Measurements from ENCODE around the gene RAB11FIP4. TPM values are rescaled to one million over a fixed set of nuclear protein-coding genes. Genes with fewer than 3 reads are reported as not detected.

RAB11FIP4 gene
- total and polyA plus RNA-seq, 4 donors = 5.2 to 19.1 (median 12.8) TPM

DNA sequence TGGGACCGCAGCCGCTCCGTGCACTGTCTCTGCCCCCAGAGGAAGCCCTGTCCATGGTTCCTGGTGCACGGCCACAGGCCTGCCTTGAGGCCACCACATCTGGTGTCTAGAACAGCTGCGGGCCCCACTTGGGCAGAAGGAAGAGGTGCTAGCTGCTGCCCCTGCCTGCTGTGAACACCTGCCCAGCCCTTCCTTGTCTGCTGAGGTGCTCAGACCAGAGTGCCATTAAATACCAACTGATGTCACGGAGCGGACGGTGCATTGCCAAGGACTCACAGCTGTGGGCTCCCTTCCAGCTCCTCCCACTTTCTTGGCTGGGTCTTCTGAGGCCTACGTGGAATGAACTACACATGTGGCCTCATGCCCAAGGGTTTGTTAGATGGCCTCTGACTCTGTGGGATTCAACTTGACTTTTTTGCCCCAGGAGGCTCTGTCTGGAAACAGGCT lies 146.1 kb downstream of the RAB11FIP4 start:
- no peak overlapping the region for H3K4me3 ChIP-seq
- WGBS, 2 donors = 67 to 76% methylated on average over 9 of the region's 9 CpGs
- DNase-seq (peak in 2 of 3 donors; percentile 21 to 36), ATAC-seq (ENCODE audit: insufficient read depth, low FRiP score) (no peak)
- H3K36me3 ChIP-seq (ENCODE audit: control insufficient read depth in 4 of 4, insufficient read depth in 4 of 4, low read length in 4 of 4) = no peaks in the 10 kb centered on the region
- H3K9me3 ChIP-seq (ENCODE audit: control insufficient read depth in 4 of 4, insufficient read depth in 3 of 4, low read length in 3 of 4) = no peaks in the 10 kb centered on the region
- TF ChIP-seq, protein P1, sequence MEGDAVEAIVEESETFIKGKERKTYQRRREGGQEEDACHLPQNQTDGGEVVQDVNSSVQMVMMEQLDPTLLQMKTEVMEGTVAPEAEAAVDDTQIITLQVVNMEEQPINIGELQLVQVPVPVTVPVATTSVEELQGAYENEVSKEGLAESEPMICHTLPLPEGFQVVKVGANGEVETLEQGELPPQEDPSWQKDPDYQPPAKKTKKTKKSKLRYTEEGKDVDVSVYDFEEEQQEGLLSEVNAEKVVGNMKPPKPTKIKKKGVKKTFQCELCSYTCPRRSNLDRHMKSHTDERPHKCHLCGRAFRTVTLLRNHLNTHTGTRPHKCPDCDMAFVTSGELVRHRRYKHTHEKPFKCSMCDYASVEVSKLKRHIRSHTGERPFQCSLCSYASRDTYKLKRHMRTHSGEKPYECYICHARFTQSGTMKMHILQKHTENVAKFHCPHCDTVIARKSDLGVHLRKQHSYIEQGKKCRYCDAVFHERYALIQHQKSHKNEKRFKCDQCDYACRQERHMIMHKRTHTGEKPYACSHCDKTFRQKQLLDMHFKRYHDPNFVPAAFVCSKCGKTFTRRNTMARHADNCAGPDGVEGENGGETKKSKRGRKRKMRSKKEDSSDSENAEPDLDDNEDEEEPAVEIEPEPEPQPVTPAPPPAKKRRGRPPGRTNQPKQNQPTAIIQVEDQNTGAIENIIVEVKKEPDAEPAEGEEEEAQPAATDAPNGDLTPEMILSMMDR (IDR thresholded peaks at IDR 0.05; ENCODE audit: control extremely low read depth, extremely low read depth) = no peak
- H3K9ac ChIP-seq (ENCODE audit: insufficient read depth in 1 of 2, low read length in 2 of 2) = no peak overlapping the region
- no peak overlapping the region for H3K27ac ChIP-seq (ENCODE audit: low read depth in 1 of 2, low read length in 1 of 2)
- H3K4me1 ChIP-seq (ENCODE audit: control insufficient read depth in 5 of 5, insufficient read depth in 5 of 5, low read length in 5 of 5) = peaks cover 0 to 8% (median 0%) of the 10 kb centered on the region in 5 donors
- H3K27me3 ChIP-seq (ENCODE audit: control insufficient read depth in 3 of 3, insufficient read depth in 3 of 3, low read length in 2 of 3) = no peaks in the 10 kb centered on the region

DNA sequence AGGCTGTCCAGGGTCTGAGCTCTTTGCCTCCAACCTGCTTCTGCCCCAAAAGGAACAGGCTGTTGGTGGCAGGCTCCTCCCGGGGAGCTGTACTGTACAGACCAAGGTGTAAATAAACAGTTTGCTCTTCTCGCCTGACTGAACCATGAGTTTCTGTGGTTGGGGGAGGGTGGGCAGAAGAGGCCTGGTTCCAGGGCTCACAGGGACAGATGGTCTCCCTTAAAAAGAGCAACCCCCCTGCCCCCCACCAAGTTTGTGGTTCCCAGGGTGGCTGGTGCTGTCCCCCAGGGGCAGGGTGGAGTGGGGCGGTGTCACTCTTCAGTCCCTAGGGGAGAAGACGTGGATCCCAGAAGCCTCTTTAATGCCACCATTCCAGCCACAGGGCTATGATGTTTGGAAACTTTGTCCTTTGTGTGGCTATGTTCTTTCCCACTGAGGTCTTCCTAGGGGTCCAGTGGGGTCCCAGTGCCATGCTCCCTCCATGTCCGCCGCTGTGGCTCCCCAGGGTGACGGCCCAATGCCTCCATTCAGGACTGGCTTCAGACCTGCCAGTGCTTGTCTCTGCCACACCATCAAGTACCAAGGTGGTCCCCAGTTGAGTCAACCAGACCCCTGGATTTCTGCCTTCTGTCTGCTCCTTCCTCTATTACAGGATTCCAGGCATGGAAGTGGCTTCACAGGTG lies 146.7 kb downstream of the RAB11FIP4 start:
- Histone ChIP-seq H3K36me3 (ENCODE audit: control insufficient read depth in 4 of 4, insufficient read depth in 4 of 4, low read length in 4 of 4) (no peaks in the 10 kb centered on the region), H3K9ac (ENCODE audit: insufficient read depth in 1 of 2, low read length in 2 of 2) (no peak overlapping the region), H3K9me3 (ENCODE audit: control insufficient read depth in 4 of 4, insufficient read depth in 3 of 4, low read length in 3 of 4) (no peaks in the 10 kb centered on the region), H3K4me3 (no peak overlapping the region), H3K27me3 (ENCODE audit: control insufficient read depth in 3 of 3, insufficient read depth in 3 of 3, low read length in 2 of 3) (no peaks in the 10 kb centered on the region), H3K4me1 (ENCODE audit: control insufficient read depth in 5 of 5, insufficient read depth in 5 of 5, low read length in 5 of 5) (peaks cover 0 to 8% (median 0%) of the 10 kb centered on the region in 5 donors), H3K27ac (ENCODE audit: low read depth in 1 of 2, low read length in 1 of 2) (no peak overlapping the region)
- TF ChIP-seq, protein P1 (IDR thresholded peaks at IDR 0.05; ENCODE audit: control extremely low read depth, extremely low read depth) = no peak
- ATAC-seq (ENCODE audit: insufficient read depth, low FRiP score) (no peak), DNase-seq (no peak)
- 86 to 92% methylated on average over 7 of the region's 7 CpGs for WGBS, 2 donors

DNA sequence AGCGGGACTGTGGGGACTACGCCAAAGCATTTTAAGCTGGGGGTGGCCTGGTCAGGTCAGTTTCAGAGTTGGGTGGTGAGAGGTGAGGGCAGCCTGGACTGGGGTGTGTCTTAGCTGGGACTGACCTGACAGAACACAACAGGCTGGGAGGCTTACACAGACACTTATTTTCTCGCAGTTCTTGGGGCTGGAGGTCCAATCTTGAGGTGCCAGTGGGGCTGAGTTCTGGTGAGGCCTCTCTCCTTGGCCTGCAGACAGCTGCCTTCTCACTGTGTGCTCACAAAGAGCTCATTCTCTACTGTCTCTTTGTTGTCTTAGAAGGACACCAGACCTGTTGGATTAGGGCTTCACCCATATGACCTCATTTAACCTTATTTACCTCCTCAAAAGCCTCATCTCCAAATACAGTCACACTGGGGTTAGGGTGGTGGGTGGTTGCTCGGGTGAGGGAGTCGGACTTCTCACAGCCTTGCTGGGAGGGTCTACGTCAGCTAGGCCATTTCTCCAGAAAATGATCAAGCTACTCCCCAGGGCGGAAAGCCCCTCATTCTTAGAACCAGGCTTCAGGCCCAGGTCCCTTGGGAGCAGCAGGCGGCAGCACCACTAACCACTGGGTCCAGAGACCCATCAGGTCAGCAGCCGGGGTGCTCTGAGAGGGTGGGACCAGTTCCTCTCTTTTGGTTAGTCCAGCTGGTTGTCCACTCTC lies 149.3 kb downstream of the RAB11FIP4 start:
- H3K4me3 ChIP-seq = no peak overlapping the region
- H3K36me3 ChIP-seq (ENCODE audit: control insufficient read depth in 4 of 4, insufficient read depth in 4 of 4, low read length in 4 of 4) = no peaks in the 10 kb centered on the region
- no peaks in the 10 kb centered on the region for H3K27me3 ChIP-seq (ENCODE audit: control insufficient read depth in 3 of 3, insufficient read depth in 3 of 3, low read length in 2 of 3)

More for the DNA sequence above, 149.3 kb downstream of the RAB11FIP4 start:
- WGBS, 2 donors = 95 to 98% methylated on average over 9 of the region's 9 CpGs
- H3K4me1 ChIP-seq (ENCODE audit: control insufficient read depth in 5 of 5, insufficient read depth in 5 of 5, low read length in 5 of 5) = peaks cover 0 to 8% (median 0%) of the 10 kb centered on the region in 5 donors
- no peak overlapping the region for H3K27ac ChIP-seq (ENCODE audit: low read depth in 1 of 2, low read length in 1 of 2)
- no peak for DNase-seq
- H3K9ac ChIP-seq (ENCODE audit: insufficient read depth in 1 of 2, low read length in 2 of 2) = no peak overlapping the region
- TF ChIP-seq, protein P1 (IDR thresholded peaks at IDR 0.05; ENCODE audit: control extremely low read depth, extremely low read depth) = no peak
- H3K9me3 ChIP-seq (ENCODE audit: control insufficient read depth in 4 of 4, insufficient read depth in 3 of 4, low read length in 3 of 4) = no peaks in the 10 kb centered on the region
- no peak for ATAC-seq (ENCODE audit: insufficient read depth, low FRiP score)

All from lung (tissue), 12 donors.